Memory B cell (primary cell): ENCODE measurements around the gene SDF2.

Source experiments
- ATAC-seq: fragments of 150-1000 bp; cut with Tn5 transposase; 2 replicates; pipeline ENCODE4 v1.10.0; 2021; ENCODE audit warnings: low read depth, mild to moderate bottlenecking, moderate library complexity
- DNase-seq, 2 donors: peaks; one replicate each; pipeline ENCODE4 v3.0.0; 2022; ENCODE audit warnings: low spot score in 2 of 2
- H3K27ac Mint-ChIP-seq: one replicate; pipeline ENCODE4 v1.8.0; 2022; ENCODE audit warnings: mild to moderate bottlenecking, moderate library complexity, mixed read lengths
- H3K27me3 Mint-ChIP-seq: one replicate; pipeline ENCODE4 v1.8.0; 2022; ENCODE audit warnings: mixed read lengths
- H3K36me3 Mint-ChIP-seq: one replicate; pipeline ENCODE4 v1.8.0; 2022; ENCODE audit warnings: mild to moderate bottlenecking, mixed read lengths
- H3K4me1 Mint-ChIP-seq: one replicate; pipeline ENCODE4 v1.8.0; 2022; ENCODE audit warnings: mixed read lengths
- H3K4me3 Mint-ChIP-seq: one replicate; pipeline ENCODE4 v1.8.0; 2022; ENCODE audit warnings: mild to moderate bottlenecking, moderate library complexity, mixed read lengths
- H3K9me3 Mint-ChIP-seq: one replicate; pipeline ENCODE4 v1.8.0; 2022; ENCODE audit warnings: mixed read lengths

The SDF2 gene, protein sequence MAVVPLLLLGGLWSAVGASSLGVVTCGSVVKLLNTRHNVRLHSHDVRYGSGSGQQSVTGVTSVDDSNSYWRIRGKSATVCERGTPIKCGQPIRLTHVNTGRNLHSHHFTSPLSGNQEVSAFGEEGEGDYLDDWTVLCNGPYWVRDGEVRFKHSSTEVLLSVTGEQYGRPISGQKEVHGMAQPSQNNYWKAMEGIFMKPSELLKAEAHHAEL

DNA sequence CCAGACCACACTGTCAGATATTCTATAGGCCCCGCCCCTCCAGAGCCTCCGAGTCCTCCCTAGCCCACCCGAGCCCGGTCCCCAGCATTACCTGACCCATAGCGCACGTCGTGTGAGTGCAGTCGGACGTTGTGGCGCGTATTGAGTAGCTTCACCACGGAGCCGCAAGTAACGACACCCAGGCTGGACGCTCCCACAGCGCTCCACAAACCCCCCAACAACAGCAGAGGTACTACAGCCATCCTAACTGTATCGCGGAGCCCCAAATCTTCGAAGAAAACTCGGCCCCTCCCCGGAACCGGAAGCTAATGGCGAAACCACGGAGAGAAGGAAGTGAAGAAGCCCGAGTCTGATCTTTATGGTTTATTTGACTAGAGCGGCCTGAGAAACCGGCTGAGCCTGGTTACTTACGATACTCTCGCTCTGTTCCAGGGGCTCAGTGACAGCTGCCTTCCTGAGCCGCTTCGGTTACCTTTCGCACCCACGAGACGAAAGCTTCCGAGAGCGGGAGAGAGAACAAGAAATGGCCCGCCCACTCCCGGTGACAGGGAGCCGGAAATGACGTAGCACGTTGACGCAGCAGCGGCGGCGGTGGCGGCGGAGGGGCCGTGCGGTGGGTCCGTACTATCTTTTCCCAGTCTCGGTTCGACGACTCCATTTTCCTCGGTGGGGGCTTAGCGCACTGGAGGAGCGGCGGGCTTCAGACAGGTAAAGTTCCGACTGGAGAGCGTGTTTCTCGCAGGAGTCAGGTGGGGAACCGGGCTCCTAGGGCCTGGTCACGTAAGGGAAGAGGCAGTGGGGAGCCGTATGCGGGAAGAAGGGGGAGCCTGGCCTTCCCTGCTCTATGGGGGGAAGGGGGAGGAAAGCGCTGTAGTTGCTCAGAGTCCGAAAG is at the start of gene SDF2, which contains the start of gene SUPT6H:
SDF2 (minus strand) TSS at position 272 of the 892 bp plus-strand sequence; CDS start at position 242, 30 bp downstream.
SUPT6H (plus strand) TSS at position 571 of the 892 bp plus-strand sequence. CDS start 11,197 bp downstream, outside the sequence.
- ATAC-seq (peak; percentile 85), DNase-seq (peak; percentile 90 to 96)
- Mint-ChIP-seq H3K27me3 (no peaks in the 10 kb centered on the region), H3K36me3 (peaks cover 16% of the 10 kb centered on the region), H3K4me3 (peak within 1 kb of the TSS; percentile 100), H3K9me3 (no peaks in the 10 kb centered on the region), H3K27ac (peak within 1 kb of the TSS; percentile 100), H3K4me1 (peaks cover 38% of the 10 kb centered on the region)

GRCh38 chr17:28710861-28711722 is 49.4 kb upstream of the SDF2 start:
- Mint-ChIP-seq H3K4me1 (peaks cover 10% of the 10 kb centered on the region), H3K9me3 (no peaks in the 10 kb centered on the region), H3K36me3 (no peaks in the 10 kb centered on the region), H3K27ac (peak overlapping the region; percentile 95), H3K27me3 (peaks cover 2% of the 10 kb centered on the region), H3K4me3 (peak overlapping the region; percentile 94)
- peak; percentile 84 to 91 for DNase-seq
- peak; percentile 85 for ATAC-seq

DNA sequence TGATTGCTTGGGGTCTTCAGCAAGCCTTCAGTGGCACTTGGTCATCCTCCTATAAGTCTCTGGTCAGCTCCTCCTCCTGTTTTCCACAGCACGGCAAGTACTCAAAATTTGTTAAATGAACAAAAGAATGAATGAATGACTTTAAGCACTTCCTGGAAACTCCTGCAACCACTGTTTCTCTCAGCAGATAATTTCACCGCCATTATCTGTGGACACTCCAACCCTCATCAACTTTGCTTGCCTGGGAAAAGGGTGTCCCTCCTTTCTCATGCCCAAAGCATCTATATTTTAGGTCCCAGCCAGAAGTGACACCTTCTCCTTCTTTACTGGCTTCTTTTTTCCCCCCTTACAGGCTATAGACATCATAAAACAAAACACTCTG is 45.6 kb upstream of the SDF2 start:
- H3K4me3 Mint-ChIP-seq, result no peak overlapping the region
- no peak for DNase-seq
- no peaks in the 10 kb centered on the region for H3K27me3 Mint-ChIP-seq
- peaks cover 7% of the 10 kb centered on the region for H3K4me1 Mint-ChIP-seq
- no peaks in the 10 kb centered on the region for H3K9me3 Mint-ChIP-seq
- ATAC-seq, result no peak
- H3K27ac Mint-ChIP-seq, result peak overlapping the region; percentile 54
- H3K36me3 Mint-ChIP-seq, result peaks cover 11% of the 10 kb centered on the region

- no peak for DNase-seq
- no peaks in the 10 kb centered on the region for H3K27me3 Mint-ChIP-seq
- peaks cover 6% of the 10 kb centered on the region for H3K4me1 Mint-ChIP-seq
- ATAC-seq, result no peak
- no peaks in the 10 kb centered on the region for H3K9me3 Mint-ChIP-seq
- peak overlapping the region; percentile 62 for H3K27ac Mint-ChIP-seq
- H3K36me3 Mint-ChIP-seq, result peaks cover 14% of the 10 kb centered on the region
- H3K4me3 Mint-ChIP-seq, result no peak overlapping the region
Observed at GRCh38 chr17:28706471-28707338, 45.0 kb upstream of the SDF2 start.

GRCh38 chr17:28705728-28706334 is 44.1 kb upstream of the SDF2 start:
- Mint-ChIP-seq H3K36me3 (peaks cover 19% of the 10 kb centered on the region), H3K27ac (peak overlapping the region; percentile 62), H3K9me3 (no peaks in the 10 kb centered on the region), H3K27me3 (no peaks in the 10 kb centered on the region), H3K4me1 (peaks cover 4% of the 10 kb centered on the region), H3K4me3 (no peak overlapping the region)
- ATAC-seq (no peak), DNase-seq (no peak)

DNA sequence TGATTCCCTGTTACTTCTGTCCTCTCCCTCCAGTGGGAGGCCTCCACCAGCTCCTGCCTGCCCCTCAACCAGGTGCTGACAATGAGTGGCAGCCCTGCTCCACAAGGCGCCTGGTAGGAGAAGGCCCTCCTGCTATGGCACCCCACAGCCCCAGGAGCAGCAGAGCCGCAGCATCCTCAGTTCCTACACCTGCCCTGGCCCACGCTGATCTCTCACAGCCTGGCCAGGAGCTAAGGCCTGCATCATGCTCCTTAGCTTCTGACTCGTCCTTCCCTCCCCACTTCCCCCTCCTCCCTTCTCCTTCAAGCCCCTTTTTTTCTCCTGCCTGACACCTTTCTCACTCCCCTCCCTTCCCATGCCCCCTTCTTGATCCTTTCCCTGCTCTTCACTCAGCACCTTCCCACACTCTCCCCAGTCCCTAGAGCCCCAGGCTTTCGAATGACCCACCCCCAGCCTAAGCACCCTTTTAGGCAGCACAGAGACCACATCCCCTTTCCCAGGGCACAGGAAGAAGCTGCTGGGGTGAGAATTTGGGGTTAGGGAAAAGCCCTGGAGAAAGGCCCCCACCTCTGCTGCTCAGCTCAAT is 43.5 kb upstream of the SDF2 start:
- no peak overlapping the region for H3K4me3 Mint-ChIP-seq
- ATAC-seq (no peak), DNase-seq (no peak)
- no peaks in the 10 kb centered on the region for H3K9me3 Mint-ChIP-seq
- no peaks in the 10 kb centered on the region for H3K27me3 Mint-ChIP-seq
- peaks cover 21% of the 10 kb centered on the region for H3K36me3 Mint-ChIP-seq
- no peaks in the 10 kb centered on the region for H3K4me1 Mint-ChIP-seq
- no peak overlapping the region for H3K27ac Mint-ChIP-seq

DNA sequence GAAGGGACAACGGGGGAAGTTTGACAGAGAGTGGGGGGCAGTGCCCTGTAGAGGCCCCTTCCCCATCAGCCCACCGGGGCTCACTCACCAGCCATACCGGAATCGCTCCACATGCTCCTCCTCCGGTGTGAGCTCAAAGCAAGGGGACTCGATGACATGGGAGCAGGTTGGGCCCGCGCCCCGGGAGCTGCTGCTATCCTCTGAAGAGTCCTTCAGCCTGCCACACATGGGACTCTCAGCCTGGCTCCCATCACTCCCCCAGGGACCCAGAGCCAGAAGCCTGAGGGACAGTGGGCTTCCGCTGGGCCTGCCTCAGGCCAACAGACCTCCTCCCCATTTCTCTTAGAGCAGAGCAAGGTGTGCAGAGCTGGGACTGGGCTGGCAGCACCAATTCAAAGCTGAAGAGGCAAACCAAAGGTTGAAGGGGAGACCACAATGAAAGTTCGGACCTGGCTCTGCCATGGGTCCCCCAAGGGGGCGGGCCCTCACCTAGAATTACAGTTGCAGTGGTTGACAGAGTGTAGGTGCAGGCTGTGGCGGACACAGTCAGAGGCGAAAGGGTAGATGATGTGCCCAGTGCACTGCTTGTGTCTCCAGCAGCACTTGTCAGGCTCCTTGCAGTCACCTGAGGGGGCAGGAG is 42.6 kb upstream of the SDF2 start:
- no peak for DNase-seq
- H3K9me3 Mint-ChIP-seq, result no peaks in the 10 kb centered on the region
- no peak overlapping the region for H3K4me3 Mint-ChIP-seq
- H3K4me1 Mint-ChIP-seq, result no peaks in the 10 kb centered on the region
- no peak for ATAC-seq
- no peaks in the 10 kb centered on the region for H3K27me3 Mint-ChIP-seq
- peaks cover 29% of the 10 kb centered on the region for H3K36me3 Mint-ChIP-seq
- peak overlapping the region; percentile 49 for H3K27ac Mint-ChIP-seq

GRCh38 chr17:28703552-28704218 is 42.0 kb upstream of the SDF2 start:
- no peaks in the 10 kb centered on the region for H3K27me3 Mint-ChIP-seq

DNA sequence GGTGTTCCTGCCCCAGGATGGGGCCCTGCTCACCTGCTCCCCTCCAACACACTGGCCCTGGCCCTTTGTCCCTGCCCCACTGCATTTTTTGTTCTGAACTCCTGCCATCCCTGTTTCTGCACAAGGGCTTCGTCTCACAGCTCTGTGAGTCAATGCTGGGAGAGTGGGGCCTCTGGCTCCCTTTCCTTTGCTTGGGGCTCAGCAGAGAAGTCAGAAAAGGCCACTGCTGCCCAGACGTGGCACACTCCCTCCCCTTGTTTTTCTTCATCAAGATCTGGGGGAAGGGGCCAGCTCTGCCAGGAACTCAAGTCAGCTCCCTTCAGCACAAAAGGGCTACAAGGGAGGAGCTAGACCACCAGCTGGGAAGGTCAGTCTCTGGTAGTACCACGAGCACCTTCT is 41.0 kb upstream of the SDF2 start:
- DNase-seq, result no peak
- Mint-ChIP-seq H3K36me3 (peaks cover 37% of the 10 kb centered on the region), H3K9me3 (no peaks in the 10 kb centered on the region), H3K27ac (no peak overlapping the region), H3K4me3 (no peak overlapping the region), H3K4me1 (no peaks in the 10 kb centered on the region), H3K27me3 (no peaks in the 10 kb centered on the region)
- ATAC-seq, result no peak

More at GRCh38 chr17:28703552-28704218, 42.0 kb upstream of the SDF2 start:
- no peaks in the 10 kb centered on the region for H3K4me1 Mint-ChIP-seq
- DNase-seq (no peak), ATAC-seq (no peak)
- no peaks in the 10 kb centered on the region for H3K9me3 Mint-ChIP-seq
- H3K27ac Mint-ChIP-seq, result peak overlapping the region; percentile 49
- peaks cover 31% of the 10 kb centered on the region for H3K36me3 Mint-ChIP-seq
- H3K4me3 Mint-ChIP-seq, result no peak overlapping the region

GRCh38 chr17:28702026-28702751 is 40.5 kb upstream of the SDF2 start:
- DNase-seq (no peak), ATAC-seq (no peak)
- no peak overlapping the region for H3K4me3 Mint-ChIP-seq
- no peak overlapping the region for H3K27ac Mint-ChIP-seq
- H3K27me3 Mint-ChIP-seq, result no peaks in the 10 kb centered on the region
- H3K4me1 Mint-ChIP-seq, result no peaks in the 10 kb centered on the region
- no peaks in the 10 kb centered on the region for H3K9me3 Mint-ChIP-seq
- peaks cover 40% of the 10 kb centered on the region for H3K36me3 Mint-ChIP-seq

- no peaks in the 10 kb centered on the region for H3K9me3 Mint-ChIP-seq
- no peak overlapping the region for H3K27ac Mint-ChIP-seq
- no peaks in the 10 kb centered on the region for H3K27me3 Mint-ChIP-seq
- H3K4me1 Mint-ChIP-seq, result no peaks in the 10 kb centered on the region
- peaks cover 40% of the 10 kb centered on the region for H3K36me3 Mint-ChIP-seq
- no peak for DNase-seq
- ATAC-seq, result no peak
- H3K4me3 Mint-ChIP-seq, result no peak overlapping the region
Observed at GRCh38 chr17:28700830-28701492, 39.3 kb upstream of the SDF2 start.
